GM18868 (cell line): ENCODE results near the gene UNC93B1.
A peak's percentile ranks its signal among the peaks of the same experiment; 100 is the strongest.

Source experiments
- ATAC-seq: cut with Tn5 transposase; IDR thresholded peaks from one replicate; pipeline ENCODE4 v1.9.1; 2021; ENCODE audit warnings: mild to moderate bottlenecking, moderate library complexity; ENCODE audit not compliant: unreplicated experiment

The UNC93B1 gene

GRCh38 chr11:68003846-68004550 lies at the start of gene UNC93B1:
TSS of gene UNC93B1 (minus strand) at chr11:68004097. CDS start at chr11:68004043, 54 bp downstream.
- peak; percentile 58 for ATAC-seq

GRCh38 chr11:68053117-68053516 lies 49.2 kb upstream of the UNC93B1 start:
- no peak for ATAC-seq

GRCh38 chr11:68052137-68052873 lies 48.4 kb upstream of the UNC93B1 start:
- no peak for ATAC-seq

- ATAC-seq: no peak
Measured at GRCh38 chr11:68051191-68052136, 47.6 kb upstream of the UNC93B1 start.

- ATAC-seq: no peak
Measured at GRCh38 chr11:68050371-68050841, 46.5 kb upstream of the UNC93B1 start.

- ATAC-seq: no peak
Measured at GRCh38 chr11:68049509-68050370, 45.8 kb upstream of the UNC93B1 start.

- no peak for ATAC-seq
Measured at GRCh38 chr11:68048681-68049508, 45.0 kb upstream of the UNC93B1 start.

GRCh38 chr11:68047437-68048290 lies 43.8 kb upstream of the UNC93B1 start:
- no peak for ATAC-seq

GRCh38 chr11:68044898-68045351 lies 41.0 kb upstream of the UNC93B1 start:
- no peak for ATAC-seq

- ATAC-seq: no peak
Measured at GRCh38 chr11:68044145-68044813, 40.4 kb upstream of the UNC93B1 start.

- ATAC-seq: no peak
Measured at GRCh38 chr11:68043349-68044144, 39.6 kb upstream of the UNC93B1 start.

- no peak for ATAC-seq
Measured at GRCh38 chr11:68043029-68043348, 39.1 kb upstream of the UNC93B1 start.

GRCh38 chr11:68042219-68043028 lies 38.5 kb upstream of the UNC93B1 start:
- ATAC-seq: no peak

- no peak for ATAC-seq
Measured at GRCh38 chr11:68041617-68042218, 37.8 kb upstream of the UNC93B1 start.

- ATAC-seq: no peak
Measured at GRCh38 chr11:68040957-68041591, 37.2 kb upstream of the UNC93B1 start.
